CD4-positive, alpha-beta T cell treated with Interleukin-6 at 100 ng/mL for 8 hours (primary cell): Measurements from ENCODE around the gene SPTLC2.

Source experiments
- DNase-seq: peaks from one replicate; pipeline ENCODE4 v3.0.0-alpha.2; 2020; ENCODE audit warnings: mixed read lengths, low spot score

The SPTLC2 gene

DNA sequence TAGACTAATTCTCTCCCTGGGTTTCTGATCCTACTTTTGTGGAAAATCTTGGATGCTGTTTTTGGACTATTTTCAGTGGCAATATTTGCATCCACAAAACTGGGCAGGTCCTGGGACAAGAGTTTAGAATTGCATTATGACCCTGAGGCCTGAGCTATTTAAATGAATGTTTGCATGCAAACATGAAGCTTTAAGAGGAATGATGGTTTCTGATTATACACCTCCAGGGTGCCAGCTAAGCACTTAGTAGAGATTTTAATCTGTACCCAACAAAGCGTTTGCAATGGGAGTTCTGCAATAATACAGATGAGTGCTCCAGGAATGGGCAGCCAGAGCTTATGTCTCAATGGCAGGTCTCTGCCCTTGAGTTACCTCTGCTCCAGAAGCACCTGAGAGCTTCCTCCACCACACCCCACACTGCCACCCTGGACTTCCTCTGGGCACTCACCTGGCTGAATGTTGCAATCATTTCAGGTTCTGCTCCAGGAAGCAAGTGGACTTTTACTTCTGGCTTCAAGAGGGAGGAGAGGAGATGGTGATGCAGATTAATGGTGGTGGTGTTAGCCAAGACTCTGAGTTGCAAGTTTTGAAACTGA, 6.0 kb upstream of the SPTLC2 start:
- DNase-seq = no peak

DNA sequence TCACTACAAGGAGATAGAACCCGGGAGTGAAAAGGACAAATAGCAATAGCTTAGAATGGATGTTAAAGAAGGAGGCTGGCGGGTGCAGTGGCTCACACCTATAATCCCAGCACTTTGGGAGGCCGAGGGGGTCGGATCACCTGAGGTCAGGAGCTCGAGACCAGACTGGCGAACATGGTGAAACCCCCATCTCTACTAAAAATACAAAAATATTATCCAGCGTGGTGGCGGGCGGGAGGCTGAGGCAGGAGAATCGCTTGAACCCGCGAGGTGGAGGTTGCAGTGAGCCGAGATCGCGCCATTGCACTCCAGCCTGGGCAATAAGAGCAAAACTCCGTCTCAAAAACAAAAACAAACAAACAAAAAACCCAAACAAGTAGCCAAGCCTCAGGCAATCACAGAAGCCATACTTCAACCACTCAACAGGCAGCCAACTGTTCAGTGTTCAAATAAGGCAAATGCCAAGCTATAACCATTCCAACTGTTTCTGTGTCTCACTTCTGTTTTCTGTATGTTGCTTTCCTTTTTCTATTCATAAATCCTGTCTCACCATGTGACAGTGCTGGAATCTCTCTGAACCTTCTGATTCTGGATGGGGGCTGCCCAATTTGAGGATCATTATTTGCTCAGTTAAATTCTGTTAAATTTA, 3.9 kb upstream of the SPTLC2 start:
- DNase-seq = no peak

DNA sequence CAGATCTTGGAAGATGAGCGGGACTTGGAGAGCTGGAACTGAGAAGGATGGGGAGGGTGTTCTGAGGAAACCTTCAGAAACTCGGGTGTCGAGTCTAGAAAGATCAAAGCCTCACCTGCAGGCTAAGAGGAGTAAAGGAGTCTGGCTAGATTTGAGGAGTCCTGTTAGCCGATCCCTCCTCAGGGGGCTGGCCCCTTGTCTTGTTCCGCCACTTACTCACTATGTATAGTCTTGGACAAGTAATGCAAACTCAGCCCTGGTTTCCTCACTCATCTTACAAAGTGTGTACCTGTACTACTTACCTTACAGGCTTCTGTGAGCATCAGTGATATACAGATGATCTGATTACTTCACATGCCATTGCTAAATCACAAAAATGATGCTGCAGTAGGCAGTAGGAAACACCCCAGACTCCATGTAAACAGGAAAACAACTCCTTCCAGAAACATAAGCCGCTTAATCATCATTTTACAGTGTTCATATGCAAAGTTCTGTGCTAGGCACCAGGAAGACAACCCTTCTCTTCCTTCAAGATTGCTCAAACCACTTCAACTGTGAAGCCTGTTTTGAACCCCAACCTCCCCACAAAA, 2.0 kb upstream of the SPTLC2 start:
- no peak for DNase-seq

DNA sequence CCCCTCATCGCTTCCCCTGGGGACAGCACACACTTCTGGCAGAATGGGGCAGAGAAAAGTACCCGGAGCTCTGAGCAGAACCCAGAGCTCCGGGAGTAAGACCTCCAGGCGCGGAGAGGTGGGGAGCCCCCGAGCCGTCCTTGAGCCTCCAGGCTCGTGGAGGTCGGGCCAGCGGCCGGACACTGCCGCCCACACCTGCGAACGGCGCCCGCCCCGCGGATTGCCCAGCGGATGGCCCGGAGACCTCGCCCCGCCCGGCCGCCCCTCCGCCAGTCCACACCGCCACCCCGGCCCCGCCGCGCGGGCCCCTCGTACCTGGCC, 344 bp downstream of the SPTLC2 start:
- DNase-seq = no peak

DNA sequence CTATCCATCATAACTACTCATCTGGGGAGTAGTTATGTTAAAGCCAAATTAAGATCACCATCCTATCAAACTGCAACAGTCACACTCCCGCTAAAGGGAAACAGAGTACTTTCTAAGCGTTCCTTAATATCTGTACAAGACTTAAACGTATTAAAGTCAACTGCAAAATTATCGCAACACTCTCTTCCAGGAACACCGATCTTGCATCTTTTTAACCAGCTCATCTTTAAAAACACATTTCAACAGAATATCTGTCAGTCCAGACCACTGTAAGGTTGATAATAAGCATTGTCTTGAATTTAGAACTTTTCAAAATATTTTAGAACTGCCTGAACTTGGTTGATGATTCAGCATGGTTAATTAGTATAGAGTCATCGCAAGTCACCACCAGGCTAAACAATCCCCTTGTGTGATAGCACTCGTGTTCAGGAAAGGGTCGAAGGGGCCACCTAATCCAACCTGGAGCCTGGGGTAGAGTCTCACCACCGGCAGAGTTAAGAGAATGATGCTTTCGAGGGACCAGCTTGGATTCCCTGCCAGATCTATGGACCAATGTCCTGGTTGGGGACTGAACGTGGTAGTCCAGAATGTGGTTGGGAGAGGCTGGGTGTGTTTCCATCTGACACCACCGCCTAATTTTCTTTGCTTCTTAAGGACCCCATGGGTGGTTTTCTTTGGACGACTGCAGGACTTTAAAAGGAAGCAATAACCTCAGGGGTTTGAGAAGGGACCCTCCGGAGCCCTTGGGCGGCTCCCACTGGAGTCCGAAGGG, 890 bp downstream of the SPTLC2 start:
- peak; percentile 3 for DNase-seq

DNA sequence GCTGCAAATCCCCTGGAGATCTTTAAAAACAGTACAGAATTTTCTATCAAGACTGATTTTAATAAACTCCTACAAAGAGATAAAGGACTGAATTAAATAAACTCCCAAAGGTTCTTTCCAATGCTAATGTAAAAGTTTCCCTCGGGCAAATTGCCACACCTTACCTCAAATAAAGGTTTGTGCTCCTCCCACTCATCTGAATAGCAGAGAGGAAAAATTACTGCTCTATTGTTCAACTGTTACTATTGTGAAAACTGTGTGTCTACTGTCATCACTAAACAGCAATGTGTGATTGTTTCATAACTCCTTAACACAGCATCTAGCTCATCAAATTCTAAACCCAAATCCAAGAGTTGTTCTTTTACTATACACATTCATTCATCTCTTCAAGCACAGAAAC, 3.2 kb downstream of the SPTLC2 start:
- no peak for DNase-seq

- DNase-seq = no peak
Measured at GRCh38 chr14:77612011-77612620, 4.3 kb downstream of the SPTLC2 start.

DNA sequence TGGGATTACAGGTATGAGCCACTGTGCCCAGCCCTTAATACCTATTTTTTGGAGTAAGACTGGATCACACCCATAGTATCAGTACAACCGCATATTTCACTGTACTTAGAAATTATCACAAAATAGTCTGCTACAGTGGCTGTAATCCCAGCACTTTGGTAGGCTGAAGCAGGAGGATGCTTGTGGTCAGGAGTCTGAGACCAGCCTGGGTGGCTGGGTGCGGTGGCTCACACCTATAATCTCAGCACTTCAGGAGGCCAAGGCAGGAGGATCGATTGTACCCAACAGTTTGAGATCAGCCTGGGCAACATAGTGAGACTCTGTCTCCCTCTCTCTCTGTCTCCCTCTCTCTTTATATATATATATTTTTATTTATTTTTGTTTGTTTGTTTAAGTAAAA, 5.9 kb downstream of the SPTLC2 start:
- no peak for DNase-seq

GRCh38 chr14:77609922-77610321, 6.5 kb downstream of the SPTLC2 start:
- no peak for DNase-seq

DNA sequence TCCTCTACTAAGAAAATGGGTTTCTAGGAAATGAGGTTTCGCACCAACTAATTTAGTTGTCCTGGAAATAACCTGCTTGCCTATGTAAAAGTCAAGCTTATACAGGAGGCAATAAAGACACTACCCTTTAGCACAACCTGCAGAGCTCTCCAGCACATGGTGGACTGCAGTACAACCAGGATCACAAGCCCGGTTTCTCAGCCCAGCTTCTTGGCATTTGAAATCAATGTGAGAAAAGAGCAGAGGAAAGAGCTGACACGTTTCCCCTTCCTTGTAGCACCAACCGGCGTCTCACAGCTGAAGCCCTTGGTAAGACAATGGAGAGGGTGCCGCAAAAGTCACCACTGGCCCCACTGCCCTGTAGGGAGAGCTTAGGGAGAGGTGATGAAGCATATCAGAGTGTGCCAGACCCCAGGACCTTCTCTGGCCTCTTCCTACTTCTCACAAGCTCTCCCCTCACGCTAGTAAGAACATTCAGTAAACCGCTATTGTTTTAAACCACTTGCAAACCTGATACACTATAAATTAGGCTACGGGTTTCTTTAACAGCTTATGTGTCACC, 8.6 kb downstream of the SPTLC2 start:
- DNase-seq = no peak

DNA sequence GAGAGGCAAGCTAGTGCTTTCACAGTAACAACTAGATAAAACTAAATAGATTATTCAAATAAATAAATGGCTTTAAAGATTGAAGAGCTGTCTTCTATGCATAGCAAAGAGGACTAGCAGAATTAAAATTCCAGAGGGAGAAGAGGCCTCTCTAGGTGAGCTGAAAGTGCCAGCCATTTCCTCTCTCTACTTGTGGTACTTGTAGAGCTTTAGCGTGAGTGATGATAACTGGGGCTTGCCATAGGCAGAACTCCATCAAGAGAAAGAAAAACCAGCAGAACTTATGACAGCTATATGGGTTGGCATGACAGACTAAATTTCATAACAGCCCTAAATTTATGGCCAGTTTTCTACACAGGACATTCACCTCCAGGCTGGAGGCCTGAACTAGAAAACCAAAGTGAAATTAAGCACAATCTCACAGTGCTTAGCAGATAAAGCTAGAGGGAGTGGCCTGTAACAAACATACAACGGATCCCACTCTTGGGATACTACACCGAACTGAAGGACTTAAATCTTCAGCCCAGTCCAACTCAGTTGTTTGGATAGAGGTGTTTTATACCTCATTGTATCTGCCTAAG, 11.0 kb downstream of the SPTLC2 start:
- DNase-seq = no peak

GRCh38 chr14:77603654-77604255, 12.7 kb downstream of the SPTLC2 start:
- DNase-seq = no peak

- no peak for DNase-seq
Measured at GRCh38 chr14:77603031-77603430, 13.4 kb downstream of the SPTLC2 start.

- DNase-seq = no peak
Measured at GRCh38 chr14:77601846-77602619, 14.4 kb downstream of the SPTLC2 start.

GRCh38 chr14:77599889-77600288, 16.5 kb downstream of the SPTLC2 start:
- no peak for DNase-seq

DNA sequence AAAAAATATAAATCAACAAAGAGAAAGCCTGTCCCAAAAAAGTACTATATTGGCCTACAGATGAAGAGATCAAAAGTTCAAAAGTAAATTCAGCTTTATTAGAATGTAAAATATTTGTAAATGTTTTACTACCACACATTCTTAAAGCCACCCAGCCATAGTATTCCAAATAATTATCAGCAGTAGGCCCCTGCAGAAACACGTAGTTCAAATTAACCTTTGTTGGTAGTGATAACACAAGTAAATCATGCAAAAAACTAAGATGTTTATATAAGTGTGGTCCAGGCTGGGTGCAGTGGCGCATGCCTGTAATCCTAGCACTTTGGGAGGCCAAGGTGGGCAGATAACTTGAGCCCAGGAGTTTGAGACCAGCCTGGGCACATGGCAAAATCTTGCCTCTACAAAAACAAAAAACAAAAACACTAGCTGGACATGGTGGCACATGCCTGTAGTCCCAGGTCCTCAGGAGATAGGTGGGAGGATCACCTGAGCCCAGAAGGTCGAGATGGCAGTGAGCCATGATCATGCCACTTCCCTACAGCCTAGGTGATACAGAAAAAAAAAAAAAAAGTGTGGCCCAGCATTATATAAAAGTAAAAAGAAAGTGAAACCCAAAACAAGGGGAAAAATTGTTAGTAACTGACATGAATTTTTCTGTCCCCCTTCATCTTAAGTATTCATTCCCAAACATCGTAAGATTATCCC, 17.9 kb downstream of the SPTLC2 start:
- DNase-seq = peak; percentile 23

GRCh38 chr14:77593501-77593961, 22.9 kb downstream of the SPTLC2 start:
- peak; percentile 29 for DNase-seq

GRCh38 chr14:77590845-77591485, 25.5 kb downstream of the SPTLC2 start:
- DNase-seq = no peak

DNA sequence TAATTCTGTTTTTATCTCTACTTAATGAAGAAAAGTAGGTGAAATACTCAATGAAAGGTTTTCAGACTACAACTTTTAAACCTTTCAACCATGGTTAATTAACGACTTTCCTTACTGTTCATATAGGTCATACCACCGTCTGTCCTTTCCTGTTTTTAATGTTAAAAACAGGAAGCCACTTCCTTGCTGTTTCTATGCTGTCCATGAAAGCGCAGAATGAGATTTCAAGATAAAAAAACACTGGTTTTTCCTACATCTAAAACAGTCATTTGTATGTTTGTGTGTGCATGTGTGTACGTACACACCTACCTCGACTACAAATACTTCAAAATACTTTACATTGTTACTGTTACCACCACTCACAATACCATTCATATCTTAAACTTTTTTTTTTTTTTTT, 27.3 kb downstream of the SPTLC2 start:
- DNase-seq = no peak
